Lung microvascular endothelial cell (primary cell): ENCODE measurements around the gene OSBP2. TPM values are rescaled to one million over a fixed set of nuclear protein-coding genes. Genes with fewer than 3 reads are reported as not detected.

ENCODE experiments used
- DNase-seq, 2 donors: peaks; one replicate each; pipeline versions ENCODE4 v3.0.0 to v3.0.0-alpha.2; 2010; ENCODE audit warnings: low read depth in 2 of 2
- total RNA-seq: library from RNA; depleted of rRNA; stranded (reverse); fragments of >200 nt; gene quantifications from 2 replicates; pipeline ENCODE4 v1.2.1, GENCODE V29; 2014

Gene OSBP2
- total RNA-seq, 1 donor from 2014 or later, result 15.9 TPM

- DNase-seq, result no peak
These were observed 173.3 kb downstream of the OSBP2 start for GRCh38 chr22:30867746-30868662.

GRCh38 chr22:30868663-30869385 lies 174.2 kb downstream of the OSBP2 start:
- peak; percentile 70 to 77 for DNase-seq

GRCh38 chr22:30869667-30870395 lies 175.2 kb downstream of the OSBP2 start:
- DNase-seq, result no peak

GRCh38 chr22:30870451-30871345 lies 176.0 kb downstream of the OSBP2 start:
- no peak for DNase-seq

- DNase-seq, result no peak
These were observed 177.0 kb downstream of the OSBP2 start for GRCh38 chr22:30871391-30872284.

GRCh38 chr22:30872285-30873041 lies 177.8 kb downstream of the OSBP2 start:
- no peak for DNase-seq

- no peak for DNase-seq
These were observed 178.5 kb downstream of the OSBP2 start for GRCh38 chr22:30873086-30873650.

GRCh38 chr22:30873661-30874060 lies 179.0 kb downstream of the OSBP2 start:
- DNase-seq, result no peak

GRCh38 chr22:30874431-30875370 lies 180.0 kb downstream of the OSBP2 start:
- DNase-seq, result no peak

GRCh38 chr22:30875481-30876215 lies 181.0 kb downstream of the OSBP2 start:
- no peak for DNase-seq

- DNase-seq, result no peak
These were observed 181.6 kb downstream of the OSBP2 start for GRCh38 chr22:30876221-30876751.

- DNase-seq, result peak in 1 of 2 donors; percentile 70
These were observed 182.4 kb downstream of the OSBP2 start for GRCh38 chr22:30876915-30877553.

GRCh38 chr22:30877662-30878515 lies 183.2 kb downstream of the OSBP2 start:
- no peak for DNase-seq

GRCh38 chr22:30878516-30879414 lies 184.1 kb downstream of the OSBP2 start:
- DNase-seq, result no peak
